RWPE2 (cell line): ENCODE data around the gene CTBP2.
A peak's percentile ranks its signal among the peaks of the same experiment; 100 is the strongest.

Experiments used
- ATAC-seq: fragments of 200-7000 bp; cut with Tn5 transposase; 3 replicates; pipeline ENCODE4 v1.9.1; 2021; ENCODE audit warnings: low read depth
- DNase-seq: peaks from one replicate; pipeline ENCODE4 v3.0.0-alpha.2; 2020; ENCODE audit warnings: low spot score
- H3K27ac ChIP-seq: fragments of 450-650 bp; 2 replicates; pipeline ENCODE4 v1.5.1; 2017; ENCODE audit warnings: mild to moderate bottlenecking; ENCODE audit not compliant: poor library complexity, severe bottlenecking
- H3K27me3 ChIP-seq: fragments of 250-450 bp; sonication (Bioruptor Pico); 2 replicates; pipeline ENCODE4 v1.5.1; 2021; ENCODE audit warnings: mild to moderate bottlenecking, moderate library complexity; ENCODE audit not compliant: insufficient read depth, poor library complexity, severe bottlenecking
- H3K36me3 ChIP-seq: fragments of 250-450 bp; sonication (Bioruptor Pico); 2 replicates; pipeline ENCODE4 v1.5.1; 2020; ENCODE audit warnings: low read depth, mild to moderate bottlenecking, moderate library complexity
- H3K4me1 ChIP-seq: fragments of 250-450 bp; sonication (Bioruptor Pico); 2 replicates; pipeline ENCODE4 v1.5.1; 2021; ENCODE audit warnings: mild to moderate bottlenecking, moderate library complexity; ENCODE audit not compliant: insufficient read depth, poor library complexity, severe bottlenecking
- H3K4me3 ChIP-seq: fragments of 250-450 bp; sonication (Bioruptor Pico); 2 replicates; pipeline ENCODE4 v1.5.1; 2021; ENCODE audit warnings: mild to moderate bottlenecking, moderate library complexity; ENCODE audit not compliant: severe bottlenecking
- H3K9me3 ChIP-seq: fragments of 250-450 bp; sonication (Bioruptor Pico); 2 replicates; pipeline ENCODE4 v1.5.1; 2021; ENCODE audit warnings: mild to moderate bottlenecking, moderate library complexity; ENCODE audit not compliant: severe bottlenecking
- TF ChIP-seq, protein P1 (sequence below): fragments of 450-650 bp; IDR thresholded peaks from one replicate; pipeline ENCODE4 v1.5.1; 2017; ENCODE audit warnings: mild to moderate bottlenecking, moderate library complexity; ENCODE audit not compliant: poor library complexity, severe bottlenecking

The CTBP2 gene

GRCh38 chr10:125134916-125135770, 25.2 kb downstream of the CTBP2 start:
- Histone ChIP-seq H3K4me1 (no peaks in the 10 kb centered on the region), H3K27me3 (no peaks in the 10 kb centered on the region), H3K36me3 (peaks cover 82% of the 10 kb centered on the region), H3K27ac (no peak overlapping the region), H3K9me3 (no peaks in the 10 kb centered on the region), H3K4me3 (no peak overlapping the region)
- DNase-seq (no peak), ATAC-seq (peak; percentile 10; the same call in 1 of the 3 replicates)
- TF ChIP-seq, protein P1, sequence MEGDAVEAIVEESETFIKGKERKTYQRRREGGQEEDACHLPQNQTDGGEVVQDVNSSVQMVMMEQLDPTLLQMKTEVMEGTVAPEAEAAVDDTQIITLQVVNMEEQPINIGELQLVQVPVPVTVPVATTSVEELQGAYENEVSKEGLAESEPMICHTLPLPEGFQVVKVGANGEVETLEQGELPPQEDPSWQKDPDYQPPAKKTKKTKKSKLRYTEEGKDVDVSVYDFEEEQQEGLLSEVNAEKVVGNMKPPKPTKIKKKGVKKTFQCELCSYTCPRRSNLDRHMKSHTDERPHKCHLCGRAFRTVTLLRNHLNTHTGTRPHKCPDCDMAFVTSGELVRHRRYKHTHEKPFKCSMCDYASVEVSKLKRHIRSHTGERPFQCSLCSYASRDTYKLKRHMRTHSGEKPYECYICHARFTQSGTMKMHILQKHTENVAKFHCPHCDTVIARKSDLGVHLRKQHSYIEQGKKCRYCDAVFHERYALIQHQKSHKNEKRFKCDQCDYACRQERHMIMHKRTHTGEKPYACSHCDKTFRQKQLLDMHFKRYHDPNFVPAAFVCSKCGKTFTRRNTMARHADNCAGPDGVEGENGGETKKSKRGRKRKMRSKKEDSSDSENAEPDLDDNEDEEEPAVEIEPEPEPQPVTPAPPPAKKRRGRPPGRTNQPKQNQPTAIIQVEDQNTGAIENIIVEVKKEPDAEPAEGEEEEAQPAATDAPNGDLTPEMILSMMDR = no peak

GRCh38 chr10:125134483-125134848, 25.9 kb downstream of the CTBP2 start:
- TF ChIP-seq, protein P1 = no peak
- DNase-seq (no peak), ATAC-seq (no peak)
- no peak overlapping the region for H3K4me3 ChIP-seq
- peaks cover 82% of the 10 kb centered on the region for H3K36me3 ChIP-seq
- peaks cover 1% of the 10 kb centered on the region for H3K4me1 ChIP-seq
- H3K27me3 ChIP-seq = no peaks in the 10 kb centered on the region
- H3K27ac ChIP-seq = no peak overlapping the region
- H3K9me3 ChIP-seq = no peaks in the 10 kb centered on the region

DNA sequence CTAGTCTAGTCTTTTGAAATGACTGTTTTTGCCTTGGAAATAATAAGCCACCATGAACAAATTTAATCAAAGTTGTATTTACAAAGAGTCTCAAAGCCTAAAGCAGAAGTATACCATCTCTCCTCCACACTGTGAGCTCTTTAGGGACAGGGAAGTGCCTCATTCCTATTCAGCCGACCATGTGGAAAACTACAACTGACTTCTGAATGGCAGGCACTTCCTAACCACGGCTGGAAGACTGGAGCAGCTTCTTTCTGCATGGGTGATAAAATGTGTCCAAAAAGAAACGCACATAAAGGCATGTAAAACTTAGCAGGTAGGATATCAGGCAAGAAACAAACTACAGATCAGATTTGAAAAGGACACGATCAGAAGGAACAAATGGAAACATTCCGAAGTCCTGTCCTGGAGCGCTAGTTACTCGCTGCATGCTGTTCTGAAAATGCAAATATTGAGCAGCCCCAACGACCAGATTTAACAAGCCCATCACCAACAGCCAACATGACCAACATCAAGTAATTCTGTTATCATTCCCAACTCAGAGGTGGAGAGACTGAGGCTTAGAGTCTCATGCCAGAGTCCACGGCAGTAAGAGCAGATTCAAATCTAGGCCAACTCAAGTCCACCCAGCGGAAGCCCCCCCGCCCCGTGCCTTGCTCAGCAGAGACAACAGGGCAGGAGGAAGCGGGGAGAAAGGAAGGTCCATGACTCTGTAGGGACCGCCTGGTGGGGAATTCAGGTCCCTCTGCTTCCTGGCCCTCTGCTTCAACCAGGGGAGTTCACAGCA, 26.5 kb downstream of the CTBP2 start:
- Histone ChIP-seq H3K27ac (no peak overlapping the region), H3K4me3 (no peak overlapping the region), H3K9me3 (no peaks in the 10 kb centered on the region), H3K27me3 (no peaks in the 10 kb centered on the region), H3K4me1 (peaks cover 4% of the 10 kb centered on the region), H3K36me3 (peaks cover 84% of the 10 kb centered on the region)
- TF ChIP-seq, protein P1 = no peak
- ATAC-seq (no peak), DNase-seq (no peak)

GRCh38 chr10:125132344-125132743, 28.0 kb downstream of the CTBP2 start:
- TF ChIP-seq, protein P1 = no peak
- H3K36me3 ChIP-seq = peaks cover 82% of the 10 kb centered on the region
- H3K4me1 ChIP-seq = peaks cover 19% of the 10 kb centered on the region
- DNase-seq (no peak), ATAC-seq (0 out of 3 replicates have a peak, but pooled peaks have one; percentile 16)
- H3K9me3 ChIP-seq = no peaks in the 10 kb centered on the region
- no peaks in the 10 kb centered on the region for H3K27me3 ChIP-seq
- H3K27ac ChIP-seq = no peak overlapping the region
- H3K4me3 ChIP-seq = no peak overlapping the region
